ENCODE results near the gene SCUBE2. TPM values are rescaled to one million over a fixed set of nuclear protein-coding genes. Genes with fewer than 3 reads are reported as not detected.

Gene SCUBE2
- total RNA-seq, 1 donor from 2014 or later = 1.2 TPM

GRCh38 chr11:9004183-9004926 lies 87.0 kb downstream of the SCUBE2 start:
- Mint-ChIP-seq H3K27ac (no peak overlapping the region), H3K27me3 (peaks cover 83% of the 10 kb centered on the region), H3K9me3 (ENCODE audit: low read depth) (no peaks in the 10 kb centered on the region), H3K4me3 (ENCODE audit: low read depth) (peak overlapping the region; percentile 54), H3K36me3 (ENCODE audit: insufficient read depth) (no peaks in the 10 kb centered on the region), H3K4me1 (ENCODE audit: low read depth) (no peaks in the 10 kb centered on the region)
- no peak for TF ChIP-seq CTCF (IDR thresholded peaks at IDR 0.05; ENCODE audit: unreplicated experiment)
- DNase-seq (ENCODE audit: low spot score, unreplicated experiment) = peak; percentile 43

GRCh38 chr11:9003573-9004182 lies 87.7 kb downstream of the SCUBE2 start, which contains the start of gene NRIP3:
Gene NRIP3 (minus strand): TSS chr11:9004001. CDS start chr11:9003935, 66 bp downstream.
- Mint-ChIP-seq H3K9me3 (ENCODE audit: low read depth) (no peaks in the 10 kb centered on the region), H3K27ac (peak within 1 kb of the TSS; percentile 47), H3K36me3 (ENCODE audit: insufficient read depth) (no peaks in the 10 kb centered on the region), H3K4me1 (ENCODE audit: low read depth) (no peaks in the 10 kb centered on the region), H3K27me3 (peaks cover 82% of the 10 kb centered on the region), H3K4me3 (ENCODE audit: low read depth) (peak within 1 kb of the TSS; percentile 54)
- DNase-seq (ENCODE audit: low spot score, unreplicated experiment) = peak; percentile 56
- no peak for TF ChIP-seq CTCF (IDR thresholded peaks at IDR 0.05; ENCODE audit: unreplicated experiment)

- no peak for DNase-seq (ENCODE audit: low spot score, unreplicated experiment)
- no peak for TF ChIP-seq CTCF (IDR thresholded peaks at IDR 0.05; ENCODE audit: unreplicated experiment)
- Mint-ChIP-seq H3K4me1 (ENCODE audit: low read depth) (no peaks in the 10 kb centered on the region), H3K27me3 (peaks cover 75% of the 10 kb centered on the region), H3K27ac (peak overlapping the region; percentile 47), H3K9me3 (ENCODE audit: low read depth) (no peaks in the 10 kb centered on the region), H3K36me3 (ENCODE audit: insufficient read depth) (no peaks in the 10 kb centered on the region), H3K4me3 (ENCODE audit: low read depth) (peak overlapping the region; percentile 51)
Measured at GRCh38 chr11:9002920-9003572, 88.4 kb downstream of the SCUBE2 start.

GRCh38 chr11:9001736-9002135 lies 89.7 kb downstream of the SCUBE2 start:
- TF ChIP-seq CTCF (IDR thresholded peaks at IDR 0.05; ENCODE audit: unreplicated experiment) = no peak
- Mint-ChIP-seq H3K27me3 (peaks cover 62% of the 10 kb centered on the region), H3K27ac (no peak overlapping the region), H3K9me3 (ENCODE audit: low read depth) (no peaks in the 10 kb centered on the region), H3K36me3 (ENCODE audit: insufficient read depth) (no peaks in the 10 kb centered on the region), H3K4me3 (ENCODE audit: low read depth) (no peak overlapping the region), H3K4me1 (ENCODE audit: low read depth) (no peaks in the 10 kb centered on the region)
- DNase-seq (ENCODE audit: low spot score, unreplicated experiment) = no peak

- H3K9me3 Mint-ChIP-seq (ENCODE audit: low read depth) = no peaks in the 10 kb centered on the region
- H3K27me3 Mint-ChIP-seq = peaks cover 36% of the 10 kb centered on the region
- DNase-seq (ENCODE audit: low spot score, unreplicated experiment) = no peak
- no peak overlapping the region for H3K27ac Mint-ChIP-seq
- TF ChIP-seq CTCF (IDR thresholded peaks at IDR 0.05; ENCODE audit: unreplicated experiment) = no peak
- H3K4me1 Mint-ChIP-seq (ENCODE audit: low read depth) = no peaks in the 10 kb centered on the region
- no peak overlapping the region for H3K4me3 Mint-ChIP-seq (ENCODE audit: low read depth)
- no peaks in the 10 kb centered on the region for H3K36me3 Mint-ChIP-seq (ENCODE audit: insufficient read depth)
Measured at GRCh38 chr11:8998017-8998416, 93.4 kb downstream of the SCUBE2 start.

All from progenitor cell of endocrine pancreas (in vitro differentiated cells).